GM12891 (cell line): ENCODE data around the gene ZNF764.
"Not testable (repeated sequence)": the region's sequence is repeated elsewhere in the genome, so short reads cannot be mapped to it uniquely, and the experiment has no call there.

Experiments used
- POLR2A ChIP-seq: IDR thresholded peaks from 2 replicates; pipeline ENCODE4 v1.6.1; 2011; ENCODE audit warnings: low read depth, low read length, control low read depth
- POLR2AphosphoS5 ChIP-seq: IDR thresholded peaks from 2 replicates; pipeline ENCODE4 v1.6.1; 2011; ENCODE audit warnings: low read depth, low read length, control low read depth
- POU2F2 ChIP-seq: IDR thresholded peaks from 2 replicates; pipeline ENCODE4 v1.6.1; 2011; ENCODE audit warnings: low read depth, mild to moderate bottlenecking, control low read depth, low read length, moderate library complexity
- SPI1 ChIP-seq: IDR thresholded peaks from 2 replicates; pipeline ENCODE4 v1.6.1; 2011; ENCODE audit warnings: low read depth, low read length, control low read depth
- TAF1 ChIP-seq: IDR thresholded peaks from 2 replicates; pipeline ENCODE4 v1.6.1; 2011; ENCODE audit warnings: low read depth, low read length, control low read depth

GRCh38 chr16:30539986-30540526, 18.1 kb downstream of the ZNF764 start:
- not testable (repeated sequence) for TF ChIP-seq POLR2A, POLR2AphosphoS5, TAF1, SPI1, POU2F2
